HG02678 (cell line): ENCODE measurements around the gene CBL.

Source experiments
- ATAC-seq: cut with Tn5 transposase; IDR thresholded peaks from one replicate; pipeline ENCODE4 v1.9.1; 2021; ENCODE audit warnings: mild to moderate bottlenecking, moderate library complexity; ENCODE audit not compliant: unreplicated experiment

CBL gene

GRCh38 chr11:119263352-119263940 lies 57.3 kb downstream of the CBL start:
- no peak for ATAC-seq

GRCh38 chr11:119266063-119266462 lies 59.9 kb downstream of the CBL start:
- no peak for ATAC-seq

- ATAC-seq: no peak
Observed at GRCh38 chr11:119266517-119267255, 60.5 kb downstream of the CBL start.

GRCh38 chr11:119267645-119268044 lies 61.5 kb downstream of the CBL start:
- no peak for ATAC-seq

- ATAC-seq: no peak
Observed at GRCh38 chr11:119273721-119274120, 67.6 kb downstream of the CBL start.

GRCh38 chr11:119277660-119278059 lies 71.5 kb downstream of the CBL start:
- no peak for ATAC-seq

- no peak for ATAC-seq
Observed at GRCh38 chr11:119282495-119282894, 76.4 kb downstream of the CBL start.

- ATAC-seq: no peak
Observed at GRCh38 chr11:119284344-119285157, 78.4 kb downstream of the CBL start.

GRCh38 chr11:119285431-119285830 lies 79.3 kb downstream of the CBL start:
- ATAC-seq: no peak

GRCh38 chr11:119288219-119288618 lies 82.1 kb downstream of the CBL start:
- ATAC-seq: no peak

- no peak for ATAC-seq
Observed at GRCh38 chr11:119290894-119291497, 84.9 kb downstream of the CBL start.

GRCh38 chr11:119293461-119293860 lies 87.3 kb downstream of the CBL start:
- ATAC-seq: no peak

GRCh38 chr11:119295178-119295577 lies 89.0 kb downstream of the CBL start:
- ATAC-seq: no peak

- no peak for ATAC-seq
Observed at GRCh38 chr11:119297938-119298337, 91.8 kb downstream of the CBL start.

- ATAC-seq: no peak
Observed at GRCh38 chr11:119298726-119299125, 92.6 kb downstream of the CBL start.

GRCh38 chr11:119299416-119299815 lies 93.3 kb downstream of the CBL start:
- no peak for ATAC-seq

GRCh38 chr11:119300198-119300964 lies 94.2 kb downstream of the CBL start:
- no peak for ATAC-seq

GRCh38 chr11:119303227-119303718 lies 97.1 kb downstream of the CBL start:
- no peak for ATAC-seq

GRCh38 chr11:119305556-119306372 lies 99.6 kb downstream of the CBL start:
- no peak for ATAC-seq
